CD4-positive, alpha-beta memory T cell (primary cell): ENCODE data around the gene PNPLA7. TPM values are rescaled to one million over a fixed set of nuclear protein-coding genes. Genes with fewer than 3 reads are reported as not detected.
A peak's percentile ranks its signal among the peaks of the same experiment; 100 is the strongest.
"Not testable (repeated sequence)": the region's sequence is repeated elsewhere in the genome, so short reads cannot be mapped to it uniquely, and the experiment has no call there.

Experiments
- CTCF ChIA-PET: fragments of 350-600 bp; sonication (Branson Sonifier 250); formaldehyde crosslinking; loops from one replicate; lab custom pipeline; 2021; ENCODE audit warnings: inconsistent platforms; ENCODE audit not compliant: partially characterized antibody; lab: Charles Lee
- POLR2A ChIA-PET: fragments of 350-600 bp; sonication (Branson Sonifier 250); formaldehyde crosslinking; loops from one replicate; lab custom pipeline; 2021; ENCODE audit not compliant: partially characterized antibody; lab: Charles Lee
- DNase-seq, 5 donors: peaks; one replicate each; pipeline versions ENCODE4 v3.0.0 to v3.0.0-alpha.2; 2020 to 2022; ENCODE audit warnings: mixed read lengths in 1 of 5
- H3K27ac ChIP-seq: one replicate; pipeline ENCODE4 v1.7.0; 2013; ENCODE audit warnings: low read depth, low read length
- H3K27me3 ChIP-seq: 2 replicates; pipeline ENCODE4 v1.7.0; 2013; ENCODE audit warnings: mild to moderate bottlenecking, low read length, moderate library complexity; ENCODE audit not compliant: insufficient read depth
- H3K36me3 ChIP-seq: 2 replicates; pipeline ENCODE4 v1.7.0; 2013; ENCODE audit warnings: mild to moderate bottlenecking, low read length, moderate library complexity; ENCODE audit not compliant: insufficient read depth
- H3K4me1 ChIP-seq: 2 replicates; pipeline ENCODE4 v1.7.0; 2013; ENCODE audit warnings: mild to moderate bottlenecking, low read length, moderate library complexity; ENCODE audit not compliant: insufficient read depth
- H3K4me3 ChIP-seq, 2 donors: one replicate each; pipeline ENCODE4 v1.7.0; 2013; ENCODE audit warnings: low read length in 2 of 2, mild to moderate bottlenecking in 1 of 2
- H3K9me3 ChIP-seq, 2 donors: one replicate each; pipeline ENCODE4 v1.7.0; 2013; ENCODE audit warnings: low read length in 2 of 2, control low read depth in 1 of 2; ENCODE audit not compliant: control insufficient read depth in 1 of 2
- H3K27ac Mint-ChIP-seq, 7 donors: one replicate each; pipeline ENCODE4 v1.8.0; 2020 to 2021; ENCODE audit warnings: mixed read lengths in 7 of 7, mild to moderate bottlenecking in 6 of 7, inconsistent platforms in 3 of 7, moderate library complexity in 3 of 7
- H3K27me3 Mint-ChIP-seq, 2 donors: one replicate each; pipeline ENCODE4 v1.8.0; 2020 to 2021; ENCODE audit warnings: mixed read lengths in 2 of 2
- H3K36me3 Mint-ChIP-seq, 2 donors: one replicate each; pipeline ENCODE4 v1.8.0; 2020 to 2021; ENCODE audit warnings: mixed read lengths in 2 of 2, inconsistent platforms in 1 of 2, mild to moderate bottlenecking in 1 of 2
- H3K4me1 Mint-ChIP-seq, 4 donors: one replicate each; pipeline ENCODE4 v1.8.0; 2020 to 2021; ENCODE audit warnings: mixed read lengths in 4 of 4, mild to moderate bottlenecking in 1 of 4
- H3K4me3 Mint-ChIP-seq, 8 donors: one replicate each; pipeline ENCODE4 v1.8.0; 2020 to 2021; ENCODE audit warnings: mixed read lengths in 8 of 8, mild to moderate bottlenecking in 7 of 8, moderate library complexity in 6 of 8, inconsistent platforms in 3 of 8
- H3K9me3 Mint-ChIP-seq, 8 donors: one replicate each; pipeline ENCODE4 v1.8.0; 2020 to 2021; ENCODE audit warnings: mixed read lengths in 8 of 8, mild to moderate bottlenecking in 5 of 8, inconsistent platforms in 3 of 8, moderate library complexity in 1 of 8
- intact Hi-C: fragments of 100-400 bp; cut with micrococcal nuclease; formaldehyde crosslinking; loops from one replicate; pipeline ENCODE4 v1.15.1; 2023
- polyA plus RNA-seq, 2 donors: library from polyadenylated mRNA; unstranded; fragments of 300-500 nt; fragmentation: Illumina TruSeq; gene quantifications; one replicate each; pipeline ENCODE4 v1.2.3, GENCODE V29; 2021
- total RNA-seq, 2 experiments: library from RNA; stranded (reverse); gene quantifications; one replicate each; pipeline ENCODE4 v1.2.3, GENCODE V29; 2021

Gene PNPLA7
- total and polyA plus RNA-seq, 4 experiments from 2014 or later, result 0.98 to 15.7 (median 15.5) TPM; not detected in 1

GRCh38 chr9:137564134-137564533 is 13.9 kb upstream of the PNPLA7 start:
- no peaks in the 10 kb centered on the region for H3K4me1 ChIP-seq
- H3K4me3 Mint-ChIP-seq, result no peak overlapping the region
- no peaks in the 10 kb centered on the region for H3K27me3 ChIP-seq
- H3K9me3 ChIP-seq, result no peaks in the 10 kb centered on the region
- peaks cover 0 to 8% (median 3%) of the 10 kb centered on the region in 4 donors for H3K4me1 Mint-ChIP-seq
- ChIA-PET CTCF (no interaction called here), POLR2A (interaction anchor here (1.6 kb wide), 1 partner anchor 12 kb away, joined by 4 read pairs; no protein-coding TSS in a partner anchor)
- H3K27ac Mint-ChIP-seq, result peak overlapping the region in 3 of 7 donors; percentile 52 to 85 (median 76)
- H3K36me3 ChIP-seq, result peaks cover 18% of the 10 kb centered on the region
- no peak for DNase-seq
- no peak overlapping the region for H3K27ac ChIP-seq
- H3K27me3 Mint-ChIP-seq, result no peaks in the 10 kb centered on the region
- intact Hi-C loops, result no loop called here
- no peaks in the 10 kb centered on the region for H3K9me3 Mint-ChIP-seq
- no peak overlapping the region for H3K4me3 ChIP-seq
- H3K36me3 Mint-ChIP-seq, result peaks cover 22 to 29% of the 10 kb centered on the region in 2 donors

DNA sequence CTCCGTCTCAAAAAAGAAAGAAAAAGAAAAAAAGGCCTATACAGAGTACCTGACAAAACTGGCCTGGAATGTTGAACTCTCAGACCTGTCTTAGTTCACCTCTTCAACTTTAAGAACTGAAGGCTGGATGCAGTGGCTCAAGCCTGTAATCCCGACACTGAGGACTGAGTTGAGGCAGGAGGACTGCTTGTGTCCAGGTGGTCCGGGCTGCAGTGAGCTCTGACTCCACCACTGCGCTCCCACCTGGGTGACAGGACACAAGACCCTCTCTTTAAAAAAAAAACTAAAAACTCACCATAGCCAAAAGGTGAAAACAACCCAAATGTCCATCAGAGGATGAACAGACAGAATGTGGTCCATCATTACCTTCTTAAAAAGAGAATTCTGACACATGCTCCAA is 7.9 kb upstream of the PNPLA7 start:
- ChIA-PET POLR2A (no interaction called here), CTCF (interaction anchor here (1.4 kb wide), 1 partner anchor 23 kb away, joined by 4 read pairs; no protein-coding TSS in a partner anchor)
- H3K9me3 ChIP-seq, result no peaks in the 10 kb centered on the region
- H3K27me3 ChIP-seq, result no peaks in the 10 kb centered on the region
- no peak overlapping the region for H3K27ac ChIP-seq
- H3K27ac Mint-ChIP-seq, result no peak overlapping the region
- no peak overlapping the region for H3K4me3 Mint-ChIP-seq
- no peaks in the 10 kb centered on the region for H3K27me3 Mint-ChIP-seq
- peaks cover 0 to 2% (median 0%) of the 10 kb centered on the region in 4 donors for H3K4me1 Mint-ChIP-seq
- peaks cover 20% of the 10 kb centered on the region for H3K36me3 ChIP-seq
- no peak for DNase-seq
- no peak overlapping the region for H3K4me3 ChIP-seq
- intact Hi-C loops, result loop anchor here (10.0 kb wide), 1 partner anchor 133 kb away; the partner anchor contains the start of genes EXD3 and NOXA1
- H3K4me1 ChIP-seq, result no peaks in the 10 kb centered on the region
- peaks cover 0 to 1% (median 0%) of the 10 kb centered on the region in 8 donors for H3K9me3 Mint-ChIP-seq
- H3K36me3 Mint-ChIP-seq, result peaks cover 17 to 40% of the 10 kb centered on the region in 2 donors

DNA sequence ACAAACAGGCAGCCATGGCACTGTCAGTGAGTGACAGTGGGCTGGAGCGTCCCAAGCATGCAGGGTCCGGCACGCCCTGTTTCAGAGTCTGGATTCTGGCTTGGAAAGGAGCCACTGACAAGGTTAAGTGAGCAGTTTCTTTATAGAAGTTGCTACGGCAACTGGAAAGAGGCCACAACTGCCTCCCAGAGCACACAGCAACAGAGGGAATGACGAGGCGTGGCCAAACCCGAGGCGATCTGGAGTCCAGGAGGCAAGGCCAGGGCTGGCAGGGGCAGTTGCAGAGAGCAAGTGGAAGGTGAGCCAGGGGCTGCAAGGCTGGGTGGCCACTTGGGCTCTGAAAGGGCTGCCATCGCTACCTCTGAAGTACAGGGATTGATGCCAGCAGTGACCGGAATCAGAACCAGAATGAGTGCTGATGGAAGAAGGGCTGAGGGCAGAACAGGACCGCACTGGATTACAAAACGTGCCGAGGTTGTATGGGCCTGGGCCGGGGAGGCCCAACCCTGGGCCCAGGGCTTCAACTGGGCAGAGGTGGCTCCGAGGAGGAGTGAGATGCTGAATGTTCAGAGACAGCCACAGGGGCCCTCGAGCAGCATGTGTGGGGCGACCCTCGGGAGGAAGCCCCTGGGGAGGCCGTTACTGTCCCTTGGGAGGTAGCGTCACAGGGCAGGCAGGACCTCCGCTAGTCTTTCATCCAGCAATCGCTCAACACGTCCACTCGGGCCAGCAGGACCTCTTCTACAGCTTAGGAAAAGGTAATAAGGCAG is 6.1 kb upstream of the PNPLA7 start:
- H3K27me3 ChIP-seq, result no peaks in the 10 kb centered on the region
- Mint-ChIP-seq H3K4me3 (no peak overlapping the region), H3K27me3 (no peaks in the 10 kb centered on the region), H3K9me3 (peaks cover 0 to 1% (median 0%) of the 10 kb centered on the region in 8 donors), H3K27ac (no peak overlapping the region), H3K4me1 (peaks cover 3 to 8% (median 5%) of the 10 kb centered on the region in 4 donors), H3K36me3 (peaks cover 17 to 37% of the 10 kb centered on the region in 2 donors)
- ChIA-PET CTCF (no interaction called here), POLR2A (no interaction called here)
- H3K4me1 ChIP-seq, result peaks cover 6% of the 10 kb centered on the region
- H3K36me3 ChIP-seq, result peaks cover 16% of the 10 kb centered on the region
- no peak overlapping the region for H3K27ac ChIP-seq
- intact Hi-C loops, result loop anchor here (10.0 kb wide), 1 partner anchor 131 kb away; the partner anchor contains the start of genes EXD3 and NOXA1
- H3K9me3 ChIP-seq, result no peaks in the 10 kb centered on the region
- DNase-seq, result no peak
- H3K4me3 ChIP-seq, result no peak overlapping the region

DNA sequence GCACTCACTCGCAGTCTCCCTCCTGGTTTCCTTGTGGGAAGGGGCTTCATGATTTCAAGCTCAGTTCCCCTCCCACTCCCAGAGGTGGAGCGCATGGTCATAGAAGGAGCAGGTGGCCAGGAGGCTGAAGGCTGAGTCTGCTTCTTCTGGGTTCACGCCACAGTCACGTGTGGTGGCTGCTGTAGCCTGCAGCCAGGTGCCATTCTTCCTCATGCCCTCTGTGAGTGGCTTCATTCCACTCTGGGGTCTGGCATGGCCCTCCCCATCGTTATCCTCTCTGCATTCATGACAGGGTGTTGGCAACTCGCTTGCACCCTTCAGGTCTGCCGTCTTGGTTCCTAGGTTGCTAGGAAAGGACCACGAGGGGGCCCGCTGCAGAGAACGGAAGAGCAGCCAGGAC is 5.0 kb upstream of the PNPLA7 start:
- POLR2A ChIA-PET, result no interaction called here
- CTCF ChIA-PET, result interaction anchor here (1.2 kb wide), 1 partner anchor 20 kb away, joined by 3 read pairs; no protein-coding TSS in a partner anchor
- peaks cover 4 to 11% (median 7%) of the 10 kb centered on the region in 4 donors for H3K4me1 Mint-ChIP-seq

GRCh38 chr9:137554349-137554748 is 4.1 kb upstream of the PNPLA7 start:
- POLR2A ChIA-PET, result no interaction called here
- Mint-ChIP-seq H3K9me3 (peaks cover 0 to 1% (median 0%) of the 10 kb centered on the region in 8 donors), H3K27ac (peak overlapping the region in 1 of 7 donors; percentile 89), H3K36me3 (peaks cover 8 to 31% of the 10 kb centered on the region in 2 donors), H3K4me3 (peak overlapping the region in 1 of 8 donors; percentile 35), H3K4me1 (peaks cover 8 to 19% (median 12%) of the 10 kb centered on the region in 4 donors), H3K27me3 (no peaks in the 10 kb centered on the region)
- CTCF ChIA-PET, result interaction anchor here (1.2 kb wide), 1 partner anchor 19 kb away, joined by 3 read pairs; no protein-coding TSS in a partner anchor
- DNase-seq, result no peak
- no peaks in the 10 kb centered on the region for H3K27me3 ChIP-seq
- H3K4me3 ChIP-seq, result no peak overlapping the region
- H3K4me1 ChIP-seq, result peaks cover 15% of the 10 kb centered on the region
- H3K9me3 ChIP-seq, result no peaks in the 10 kb centered on the region
- H3K27ac ChIP-seq, result no peak overlapping the region
- intact Hi-C loops, result loop anchor here (10.0 kb wide), 1 partner anchor 130 kb away; the partner anchor contains the start of genes EXD3 and NOXA1
- H3K36me3 ChIP-seq, result peaks cover 16% of the 10 kb centered on the region

More for the DNA sequence above, 5.0 kb upstream of the PNPLA7 start:
- H3K9me3 ChIP-seq, result no peaks in the 10 kb centered on the region
- no peak for DNase-seq
- Mint-ChIP-seq H3K27me3 (no peaks in the 10 kb centered on the region), H3K27ac (no peak overlapping the region), H3K36me3 (peaks cover 16 to 38% of the 10 kb centered on the region in 2 donors), H3K9me3 (peaks cover 0 to 1% (median 0%) of the 10 kb centered on the region in 8 donors), H3K4me3 (no peak overlapping the region)
- H3K27me3 ChIP-seq, result no peaks in the 10 kb centered on the region
- intact Hi-C loops, result loop anchor here (10.0 kb wide), 1 partner anchor 130 kb away; the partner anchor contains the start of genes EXD3 and NOXA1
- H3K36me3 ChIP-seq, result peaks cover 16% of the 10 kb centered on the region
- no peak overlapping the region for H3K27ac ChIP-seq
- no peak overlapping the region for H3K4me3 ChIP-seq
- peaks cover 7% of the 10 kb centered on the region for H3K4me1 ChIP-seq

- ChIA-PET POLR2A (interaction anchor here (4.6 kb wide), 2 partner anchors 25 to 65 kb away, joined by 25 to 38 read pairs; partner anchors contain the start of genes DPH7 and EHMT1), CTCF (interaction anchor here (1.0 kb wide), 1 partner anchor 19 kb away, joined by 3 read pairs; no protein-coding TSS in a partner anchor)
- H3K27me3 Mint-ChIP-seq, H3K4me3 ChIP-seq, H3K27me3 ChIP-seq, H3K27ac ChIP-seq, DNase-seq, H3K9me3 Mint-ChIP-seq, H3K9me3 ChIP-seq: not testable (repeated sequence)
- H3K36me3 Mint-ChIP-seq, result peaks cover 8 to 31% of the 10 kb centered on the region in 2 donors
- H3K4me1 Mint-ChIP-seq, result peaks cover 8 to 19% (median 14%) of the 10 kb centered on the region in 4 donors
- peaks cover 16% of the 10 kb centered on the region for H3K36me3 ChIP-seq
- H3K27ac Mint-ChIP-seq, result peak overlapping the region in 2 of 7 donors; percentile 16 to 89
- peak overlapping the region in 1 of 8 donors; percentile 52 for H3K4me3 Mint-ChIP-seq
- intact Hi-C loops, result loop anchor here (2.0 to 10.0 kb wide), 2 partner anchors 129 to 313 kb away; partner anchors contain the start of genes EXD3, NOXA1 and TUBB4B
- H3K4me1 ChIP-seq, result peaks cover 15% of the 10 kb centered on the region
Observed at GRCh38 chr9:137553654-137554053, 3.5 kb upstream of the PNPLA7 start.
